HCEC 1CT (cell line): ENCODE data around the gene CHI3L2.
A peak's percentile ranks its signal among the peaks of the same experiment; 100 is the strongest.

ENCODE experiments used
- DNase-seq: peaks from one replicate; pipeline ENCODE4 v3.0.0-alpha.2; 2017

CHI3L2 gene

GRCh38 chr1:111256988-111257658, 29.6 kb downstream of the CHI3L2 start:
- DNase-seq, result no peak

DNA sequence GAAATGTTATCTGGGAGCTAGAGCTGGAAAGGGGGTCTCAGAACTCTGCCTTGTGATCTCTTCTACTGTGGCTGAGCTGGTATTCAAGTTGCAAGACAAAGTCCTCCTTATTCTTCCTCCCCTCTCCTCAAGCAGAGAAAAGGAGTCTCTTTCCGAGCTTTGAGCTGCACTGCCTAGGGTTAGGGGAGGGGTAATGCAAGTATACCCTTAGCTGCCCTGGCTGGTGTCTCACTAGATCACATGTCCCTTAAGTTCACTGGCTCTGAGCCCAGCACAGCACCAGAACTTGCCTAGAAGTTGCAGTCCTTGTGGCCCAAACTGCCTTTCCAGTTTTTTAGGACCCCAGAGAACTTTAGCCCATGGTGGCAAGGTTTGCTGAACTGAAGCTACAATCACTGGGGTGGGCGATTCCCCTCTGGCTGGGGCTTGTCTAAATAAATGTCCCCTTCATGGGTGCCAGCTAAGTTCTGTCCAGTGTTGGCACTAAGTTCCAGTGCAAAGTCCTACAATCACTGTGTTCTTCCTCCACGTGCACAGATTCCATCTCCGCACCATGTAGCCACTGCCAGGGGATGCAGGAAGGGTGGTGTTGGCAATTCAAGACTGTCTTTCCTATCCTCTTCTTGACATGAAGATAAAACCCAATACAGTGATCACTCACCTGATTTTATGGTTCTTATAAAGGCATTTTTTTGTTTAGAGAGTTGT, 40.4 kb downstream of the CHI3L2 start:
- DNase-seq, result no peak

DNA sequence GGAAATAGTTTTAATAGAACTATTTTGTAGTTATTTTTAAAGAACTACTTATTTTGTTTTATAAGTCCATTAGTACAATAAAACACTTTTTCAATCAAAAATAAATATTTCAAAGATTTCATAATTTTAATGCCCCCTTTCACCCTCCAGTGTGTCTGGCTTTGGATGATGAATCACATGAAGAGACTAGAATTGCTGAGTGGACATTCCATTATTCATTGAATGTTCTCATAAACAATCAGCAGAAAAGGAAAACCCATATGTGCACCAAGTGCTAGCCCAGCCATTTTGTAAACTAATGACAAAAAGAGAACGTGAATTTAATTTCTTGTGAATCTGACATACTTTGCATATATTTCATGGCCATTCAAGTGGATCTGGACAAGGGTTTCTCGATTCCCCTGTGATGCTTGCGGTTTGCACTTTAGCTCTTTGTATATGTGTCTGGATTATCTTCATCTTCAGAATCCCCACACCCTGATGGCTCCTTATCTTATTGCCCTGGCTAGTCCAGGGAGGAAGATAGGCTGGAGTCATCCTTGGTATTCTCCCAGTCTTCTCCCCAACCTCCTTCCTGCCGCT, 42.4 kb downstream of the CHI3L2 start:
- no peak for DNase-seq

- DNase-seq, result no peak
These were observed 43.4 kb downstream of the CHI3L2 start for GRCh38 chr1:111270771-111271463.

- no peak for DNase-seq
These were observed 43.9 kb downstream of the CHI3L2 start for GRCh38 chr1:111271464-111271801.

DNA sequence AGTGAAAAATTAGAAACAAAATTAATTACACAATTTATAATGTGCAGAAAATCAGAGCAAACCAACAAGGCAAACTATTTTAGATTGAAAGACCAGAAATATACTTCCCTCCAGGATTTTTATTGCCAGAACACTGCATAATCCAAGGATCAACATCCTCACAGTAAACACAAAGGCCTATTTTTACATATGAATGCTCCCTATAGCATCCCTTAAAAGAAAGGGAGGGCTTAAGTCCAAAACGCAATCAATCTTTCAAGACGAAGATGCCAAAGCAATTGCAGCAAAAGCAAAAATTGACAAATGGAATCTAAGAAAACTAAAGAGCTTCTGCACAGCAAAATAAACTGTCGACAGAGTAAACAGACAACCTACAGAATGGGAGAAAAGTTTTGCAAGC, 44.6 kb downstream of the CHI3L2 start:
- DNase-seq, result no peak

- no peak for DNase-seq
These were observed 47.1 kb downstream of the CHI3L2 start for GRCh38 chr1:111274653-111275052.

DNA sequence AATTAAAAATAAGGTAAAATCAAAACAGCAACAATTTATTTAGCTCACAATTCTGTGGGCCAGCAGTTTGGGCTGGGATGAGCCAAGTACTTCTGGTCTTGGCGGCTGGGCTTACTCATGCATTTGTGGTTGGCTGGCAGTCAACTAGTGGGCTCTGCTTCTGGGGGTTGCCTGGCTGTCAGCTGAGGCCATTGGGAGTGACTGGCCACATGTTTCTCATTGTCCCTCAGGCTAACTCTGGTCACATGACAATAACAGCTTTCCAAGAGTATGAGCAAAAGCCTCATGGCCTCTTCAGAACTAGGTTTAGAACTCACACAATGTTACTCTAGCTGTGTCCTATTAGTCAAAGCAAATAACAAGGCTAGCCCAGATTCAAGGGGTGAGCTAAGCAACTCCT, 47.6 kb downstream of the CHI3L2 start:
- peak; percentile 53 for DNase-seq

DNA sequence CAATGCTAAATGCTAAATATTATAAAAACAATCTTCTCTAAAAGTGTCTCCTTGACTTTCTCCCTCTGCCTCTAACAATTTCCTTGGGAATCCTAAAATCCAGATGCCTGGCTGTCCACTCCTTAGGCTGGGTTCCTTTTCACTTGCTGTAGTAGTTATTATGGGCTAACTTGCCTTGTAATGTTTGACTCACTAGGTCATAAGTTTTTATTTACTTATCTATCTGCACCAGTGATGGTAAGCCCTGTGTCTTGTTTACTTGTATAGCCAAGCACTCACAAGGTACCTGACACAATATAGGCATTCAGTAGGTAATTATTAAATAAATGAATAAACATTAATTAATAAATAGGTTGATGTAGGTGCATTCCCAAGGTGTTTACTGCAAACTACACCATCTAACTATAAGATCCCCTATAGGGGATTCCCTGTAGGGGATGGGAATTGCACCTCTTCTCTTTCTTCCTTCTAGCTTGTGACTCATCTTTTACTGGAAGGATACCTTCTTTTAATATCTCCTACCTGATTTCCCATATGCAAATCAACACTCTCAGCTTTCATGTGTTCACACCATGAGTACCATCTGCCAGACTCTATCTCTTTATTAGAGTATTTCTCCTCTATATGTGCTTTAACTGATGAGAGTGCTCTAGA, 48.4 kb downstream of the CHI3L2 start:
- DNase-seq, result no peak

DNA sequence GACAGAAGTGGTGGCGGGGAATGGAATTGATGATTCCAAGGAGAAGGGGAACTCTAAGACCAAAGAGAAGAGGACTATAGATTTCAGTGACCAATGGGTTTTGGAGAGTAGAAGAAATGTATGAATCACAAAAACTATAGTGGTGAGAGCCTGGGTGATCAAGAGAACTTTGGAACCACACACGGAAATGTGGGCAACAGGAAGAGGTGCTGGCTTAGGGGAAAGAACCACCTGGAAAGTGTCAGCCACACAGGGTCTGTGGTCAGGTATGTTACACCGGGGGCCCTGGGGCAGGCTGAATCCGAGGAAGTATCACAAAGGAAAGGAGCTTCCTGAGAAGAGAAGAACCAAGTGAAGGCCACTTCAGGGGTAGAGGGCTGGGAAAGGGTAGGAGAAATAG, 51.6 kb downstream of the CHI3L2 start:
- no peak for DNase-seq

DNA sequence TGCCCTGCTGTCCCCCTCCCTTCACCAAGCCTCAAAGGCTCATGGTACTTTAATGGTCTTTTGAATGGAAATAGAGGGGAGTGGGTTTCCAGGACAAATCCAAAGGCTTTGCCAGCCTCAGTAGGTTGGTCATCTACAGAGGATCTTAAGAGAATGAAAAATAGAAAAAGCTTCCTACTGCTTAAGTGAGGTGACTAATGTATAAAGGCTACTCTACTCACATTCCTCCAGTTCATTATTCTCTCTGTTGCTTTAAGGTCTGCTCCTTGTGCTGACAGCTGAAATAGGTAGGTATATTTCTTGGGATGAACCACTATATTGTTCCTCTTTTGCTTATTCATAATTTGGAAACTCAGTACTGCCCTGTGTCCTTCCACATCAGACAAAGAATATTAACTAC, 52.8 kb downstream of the CHI3L2 start:
- DNase-seq, result no peak

- no peak for DNase-seq
These were observed 53.9 kb downstream of the CHI3L2 start for GRCh38 chr1:111281411-111281810.

- no peak for DNase-seq
These were observed 56.3 kb downstream of the CHI3L2 start for GRCh38 chr1:111283838-111284237.

DNA sequence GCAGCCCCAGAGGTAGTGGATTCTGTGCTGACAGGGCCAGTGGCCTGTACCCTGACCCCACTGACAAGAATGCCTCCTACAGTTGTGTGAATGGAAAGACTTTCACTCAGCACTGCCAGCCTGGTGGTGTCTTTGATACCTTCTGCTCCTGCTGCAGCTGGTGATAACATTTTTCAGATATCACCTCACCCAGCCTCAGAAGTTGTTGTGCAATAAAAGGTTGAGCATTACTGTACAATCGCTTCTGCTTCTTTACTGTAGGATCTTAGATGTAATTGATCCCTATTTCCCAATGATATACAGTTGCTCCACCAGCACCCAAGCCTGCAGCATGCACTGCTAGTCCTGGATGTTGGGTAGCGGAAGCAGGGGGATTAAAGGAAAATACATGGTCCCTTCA, 58.4 kb downstream of the CHI3L2 start:
- no peak for DNase-seq

- no peak for DNase-seq
These were observed 59.4 kb downstream of the CHI3L2 start for GRCh38 chr1:111286912-111287311.

DNA sequence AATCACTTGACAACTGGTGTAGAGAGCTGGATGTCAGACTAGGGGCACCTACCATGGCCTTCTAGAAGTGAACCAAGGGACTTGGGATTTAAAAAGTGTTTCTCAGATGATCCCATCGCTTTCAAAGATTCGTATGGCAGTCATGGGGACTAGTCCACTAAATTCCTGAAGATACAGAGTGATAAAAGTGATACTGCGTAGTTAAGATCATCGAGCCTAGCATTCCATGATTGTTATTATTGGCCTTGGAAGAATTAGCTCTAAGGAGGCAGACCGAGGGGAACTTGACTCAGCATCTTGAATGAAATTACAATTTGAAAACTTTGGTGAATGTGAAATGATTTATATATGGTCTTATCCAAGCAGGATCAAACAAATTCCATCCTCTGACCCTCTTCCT, 61.9 kb downstream of the CHI3L2 start:
- no peak for DNase-seq

GRCh38 chr1:111290104-111290503, 62.6 kb downstream of the CHI3L2 start:
- DNase-seq, result no peak

DNA sequence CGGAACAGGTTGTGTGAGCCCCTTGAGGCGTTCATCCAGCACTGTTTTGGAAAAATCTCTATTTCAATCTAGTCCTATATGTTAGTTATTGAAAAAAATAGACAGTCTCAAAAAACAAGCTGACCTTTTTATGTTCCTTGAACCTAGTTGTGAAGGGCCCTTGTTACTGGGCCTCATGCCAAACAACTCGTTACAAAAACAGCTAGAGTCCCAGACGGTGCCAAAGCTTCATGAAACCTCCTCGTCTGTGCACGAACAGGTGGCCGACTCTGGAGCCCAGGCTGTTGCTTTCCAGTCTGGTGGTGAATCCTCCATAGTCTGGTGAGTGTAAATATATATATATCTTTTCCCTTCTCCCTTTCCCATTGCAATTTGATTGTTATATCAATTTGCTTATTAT, 63.1 kb downstream of the CHI3L2 start, which contains the start of gene CHIA:
Gene CHIA, plus strand, starts transcription at position 222 of the 400 bp plus-strand sequence. CDS start 19,617 bp downstream, outside the sequence.
- DNase-seq, result no peak
